H1 (cell line): ENCODE data around the gene LEFTY1. TPM values are rescaled to one million over a fixed set of nuclear protein-coding genes. Genes with fewer than 3 reads are reported as not detected.

Experiments used
- CTCF ChIA-PET: fragments of 300-600 bp; sonication (Branson Sonifier 250); formaldehyde crosslinking; loops from one replicate; lab custom pipeline; 2021; ENCODE audit not compliant: partially characterized antibody; lab: Charles Lee
- POLR2A ChIA-PET: fragments of 300-600 bp; sonication (Branson Sonifier 250); formaldehyde crosslinking; loops from one replicate; lab custom pipeline; 2021; ENCODE audit warnings: inconsistent platforms; ENCODE audit not compliant: partially characterized antibody; lab: Charles Lee
- DNase-seq, 2 experiments: peaks; one replicate each; pipeline versions ENCODE4 v3.0.0 to v3.0.0-alpha.2; 2010 to 2022; ENCODE audit warnings: low spot score in 2 of 2, low read depth in 1 of 2, mixed read lengths in 1 of 2
- FAIRE-seq: peaks from 2 replicates; lab custom pipeline; 2011; peaks lifted over from hg19 to GRCh38; lab: Jason Lieb, UNC
- H2AFZ ChIP-seq: 2 replicates; pipeline ENCODE4 v1.8.1; 2012; ENCODE audit warnings: low read length, inconsistent platforms
- H2AK5ac ChIP-seq: 2 replicates; pipeline ENCODE4 v1.6.1; 2013; ENCODE audit warnings: low read depth, low read length
- H2BK120ac ChIP-seq: replicated peaks from 2 replicates; pipeline ENCODE3; 2013; ENCODE audit warnings: low read depth, low read length, inconsistent platforms
- H2BK12ac ChIP-seq: 2 replicates; pipeline ENCODE4 v1.6.1; 2013; ENCODE audit warnings: low read depth, low read length
- H2BK15ac ChIP-seq: 2 replicates; pipeline ENCODE4 v1.6.1; 2013; ENCODE audit warnings: low read length
- H2BK20ac ChIP-seq: 2 replicates; pipeline ENCODE4 v1.6.1; 2013; ENCODE audit warnings: low read length
- H2BK5ac ChIP-seq: 2 replicates; pipeline ENCODE4 v1.6.1; 2013; ENCODE audit warnings: low read depth, low read length
- H3K14ac ChIP-seq: 2 replicates; pipeline ENCODE4 v1.6.1; 2013; ENCODE audit warnings: inconsistent platforms; ENCODE audit not compliant: insufficient read length
- H3K18ac ChIP-seq: 2 replicates; pipeline ENCODE4 v1.6.1; 2013; ENCODE audit warnings: low read length; ENCODE audit errors: extremely low read depth
- H3K23ac ChIP-seq: 2 replicates; pipeline ENCODE4 v1.6.1; 2013; ENCODE audit warnings: inconsistent platforms; ENCODE audit not compliant: insufficient read length
- H3K23me2 ChIP-seq: 2 replicates; pipeline ENCODE4 v1.6.1; 2013; ENCODE audit warnings: low read depth, low read length
- H3K27ac ChIP-seq: 2 replicates; pipeline ENCODE4 v1.6.1; 2011; ENCODE audit warnings: low read depth, low read length, inconsistent platforms
- H3K27me3 ChIP-seq, 4 experiments: replicated peaks in 1 of 4; 1 replicate in 1 of 4; 2 replicates in 3 of 4; pipeline versions ENCODE4 v1.6.1 to v1.8.1; 2011 to 2013; ENCODE audit warnings: low read length in 3 of 4, mild to moderate bottlenecking in 3 of 4, inconsistent platforms in 2 of 4, mixed read lengths in 2 of 4, moderate library complexity in 1 of 4; ENCODE audit not compliant: control insufficient read depth in 3 of 4, insufficient read depth in 3 of 4; ENCODE audit errors: extremely low read depth in 1 of 4
- H3K36me3 ChIP-seq, 4 experiments: 2 replicates each; pipeline versions ENCODE4 v1.6.1 to v1.8.1; 2011 to 2013; ENCODE audit warnings: mild to moderate bottlenecking in 4 of 4, low read length in 3 of 4, moderate library complexity in 2 of 4, control low read depth in 1 of 4, inconsistent platforms in 1 of 4; ENCODE audit not compliant: insufficient read depth in 4 of 4, control insufficient read depth in 2 of 4
- H3K4ac ChIP-seq: replicated peaks from 2 replicates; pipeline ENCODE3; 2013; ENCODE audit warnings: low read length, low read depth, mixed read lengths, inconsistent platforms; ENCODE audit not compliant: insufficient read length
- H3K4me1 ChIP-seq, 4 experiments: replicated peaks in 1 of 4; 1 replicate in 1 of 4; 2 replicates in 3 of 4; pipeline versions ENCODE4 v1.6.1 to v1.8.1; 2011 to 2013; ENCODE audit warnings: low read length in 3 of 4, inconsistent platforms in 2 of 4, mixed read lengths in 1 of 4; ENCODE audit not compliant: insufficient read depth in 4 of 4, control insufficient read depth in 3 of 4
- H3K4me2 ChIP-seq, 2 experiments: 2 replicates each; pipeline versions ENCODE4 v1.6.1 to v1.8.1; 2011 to 2013; ENCODE audit warnings: low read depth in 2 of 2, low read length in 2 of 2, control low read depth in 1 of 2, inconsistent platforms in 1 of 2, mild to moderate bottlenecking in 1 of 2; ENCODE audit not compliant: insufficient read depth in 1 of 2
- H3K4me3 ChIP-seq, 4 experiments: fragments of 200-600, 300-600 bp in 1 of 4; sonication (generic), shearing (Covaris generic), sonication (Bioruptor Twin) in 1 of 4; 2 replicates each; pipeline versions ENCODE4 v1.5.1 to v1.8.1; 2011 to 2016; ENCODE audit warnings: low read length in 4 of 4, low read depth in 3 of 4, control low read depth in 2 of 4, inconsistent platforms in 2 of 4, mild to moderate bottlenecking in 2 of 4, mixed read lengths in 1 of 4, moderate library complexity in 1 of 4; ENCODE audit not compliant: insufficient read depth in 2 of 4; ENCODE audit errors: extremely low read depth in 1 of 4
- H3K56ac ChIP-seq: replicated peaks from 2 replicates; pipeline ENCODE3; 2013; ENCODE audit warnings: low read depth, mild to moderate bottlenecking, mixed read lengths, low read length, inconsistent platforms; ENCODE audit not compliant: insufficient read length
- H3K79me1 ChIP-seq: 2 replicates; pipeline ENCODE4 v1.6.1; 2013; ENCODE audit warnings: low read depth, low read length, control low read depth
- H3K79me2 ChIP-seq, 2 experiments: 2 replicates each; pipeline versions ENCODE4 v1.6.1 to v1.8.1; 2012 to 2013; ENCODE audit warnings: low read length in 2 of 2, mild to moderate bottlenecking in 2 of 2, inconsistent platforms in 1 of 2; ENCODE audit not compliant: insufficient read depth in 2 of 2, control insufficient read depth in 1 of 2
- H3K9ac ChIP-seq, 4 experiments: replicated peaks in 1 of 4; 1 replicate in 1 of 4; 2 replicates in 3 of 4; pipeline versions ENCODE4 v1.6.1 to v1.8.1; 2011 to 2013; ENCODE audit warnings: low read depth in 3 of 4, low read length in 3 of 4, control low read depth in 2 of 4, mild to moderate bottlenecking in 2 of 4, moderate library complexity in 2 of 4, inconsistent platforms in 1 of 4; ENCODE audit errors: extremely low read depth in 1 of 4
- H3K9me3 ChIP-seq, 2 experiments: 2 replicates each; pipeline versions ENCODE4 v1.6.1 to v1.8.1; 2012 to 2013; ENCODE audit warnings: mild to moderate bottlenecking in 2 of 2, moderate library complexity in 2 of 2, control low read depth in 1 of 2, inconsistent platforms in 1 of 2, low read depth in 1 of 2, low read length in 1 of 2, mixed read lengths in 1 of 2; ENCODE audit not compliant: insufficient read depth in 2 of 2
- H4K20me1 ChIP-seq, 2 experiments: replicated peaks in 1 of 2; 2 replicates each; pipeline versions ENCODE3 to v1.8.1; 2011 to 2013; ENCODE audit warnings: inconsistent platforms in 2 of 2, low read length in 2 of 2, mild to moderate bottlenecking in 1 of 2; ENCODE audit not compliant: insufficient read depth in 2 of 2, control insufficient read depth in 1 of 2
- H4K5ac ChIP-seq: 2 replicates; pipeline ENCODE4 v1.6.1; 2013; ENCODE audit warnings: low read length, low read depth, mixed read lengths, inconsistent platforms; ENCODE audit not compliant: insufficient read length
- H4K8ac ChIP-seq: 2 replicates; pipeline ENCODE4 v1.8.0; 2013; ENCODE audit warnings: mild to moderate bottlenecking, moderate library complexity, low read length, inconsistent platforms; ENCODE audit not compliant: insufficient read depth; ENCODE audit errors: extremely low read depth
- H4K91ac ChIP-seq: replicated peaks from 2 replicates; pipeline ENCODE3; 2013; ENCODE audit warnings: low read length, mixed read lengths, inconsistent platforms; ENCODE audit not compliant: insufficient read length
- JUND ChIP-seq: IDR thresholded peaks from 2 replicates; pipeline ENCODE4 v1.6.1; 2011; ENCODE audit warnings: mild to moderate bottlenecking, improper control_type of control experiment, low read length
- RNF2 ChIP-seq: fragments of 200-900, 300-1000 bp; sonication (generic); IDR thresholded peaks from 2 replicates; pipeline ENCODE4 v1.7.1; 2016; ENCODE audit warnings: borderline replicate concordance, low read depth, mild to moderate bottlenecking, antibody characterized with exemption, low read length; ENCODE audit not compliant: poor library complexity, severe bottlenecking; ENCODE audit errors: missing control alignments
- WGBS, 2 experiments: shearing (Covaris generic) in 1 of 2; methylation state at CpG; one replicate each; pipeline versions ENCODE4 v1.1.6 to v1.1.7; 2013 to 2015; ENCODE audit warnings: low lambda C conversion rate in 2 of 2, mixed read lengths in 2 of 2, inconsistent platforms in 1 of 2, low coverage in 1 of 2, missing lambda C conversion rate in 1 of 2; ENCODE audit not compliant: insufficient replicate concordance in 2 of 2, insufficient coverage in 1 of 2, insufficient read length in 1 of 2; ENCODE audit errors: extremely low coverage in 1 of 2, missing lambda C conversion rate in 1 of 2; 5-methylcytosine and 5-hydroxymethylcytosine counted together
- long read RNA-seq, 2 experiments: library from RNA in 1 of 2; library from capped mRNA in 1 of 2; stranded (forward); transcript quantifications; one replicate each; pipeline ENCODE4 v2.0.0, GENCODE V29; 2021; ENCODE audit warnings: inconsistent platforms in 1 of 2
- polyA minus RNA-seq, 3 experiments: library from RNA; depleted of rRNA, polyadenylated mRNA; stranded (reverse); fragments of >200 nt; gene quantifications; 1 replicate in 2 of 3; 2 replicates in 1 of 3; pipeline ENCODE4 v1.2.3, GENCODE V29; 2011
- polyA plus RNA-seq, 7 experiments: library from polyadenylated mRNA; depleted of rRNA in 3 of 7; stranded (reverse) in 5 of 7; unstranded in 2 of 7; fragments of >200 nt in 5 of 7; fragments of 200-250 nt in 2 of 7; gene quantifications; 1 replicate in 5 of 7; 2 replicates in 1 of 7; 4 replicates in 1 of 7; pipeline versions ENCODE4 v1.2.1 to v1.2.3, GENCODE V29; 2011 to 2013; ENCODE audit warnings: missing spikeins in 2 of 7, mixed read lengths in 2 of 7
- total RNA-seq: library from RNA; stranded (reverse); fragmentation: NEBNext Ultra II Directional; extraction: Animal tissue kit (Norgen Biotek cat#: 25700); gene quantifications from 2 replicates; pipeline ENCODE4 v1.2.1, GENCODE V29; 2021

The LEFTY1 gene, protein sequence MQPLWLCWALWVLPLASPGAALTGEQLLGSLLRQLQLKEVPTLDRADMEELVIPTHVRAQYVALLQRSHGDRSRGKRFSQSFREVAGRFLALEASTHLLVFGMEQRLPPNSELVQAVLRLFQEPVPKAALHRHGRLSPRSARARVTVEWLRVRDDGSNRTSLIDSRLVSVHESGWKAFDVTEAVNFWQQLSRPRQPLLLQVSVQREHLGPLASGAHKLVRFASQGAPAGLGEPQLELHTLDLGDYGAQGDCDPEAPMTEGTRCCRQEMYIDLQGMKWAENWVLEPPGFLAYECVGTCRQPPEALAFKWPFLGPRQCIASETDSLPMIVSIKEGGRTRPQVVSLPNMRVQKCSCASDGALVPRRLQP
- total RNA-seq (8.4 and 11.7 TPM in 2 replicates), polyA plus RNA-seq (2011; rRNA removed) (4.5 and 7.3 TPM in 2 replicates), polyA minus RNA-seq (2011; rRNA and poly(A)+ RNA removed) (0.66 and 1.3 TPM in 2 replicates)
- polyA plus RNA-seq (2011; cell fraction: cytosol; rRNA removed): 7.1 TPM
- polyA plus RNA-seq (2011; cell fraction: nucleus; rRNA removed): 8.4 TPM
- 1.8 to 3.5 TPM (median 3.1 TPM) in 4 replicates for polyA plus RNA-seq (2012, experiment 1 of 2)
- 3.5 TPM for polyA plus RNA-seq (2012, experiment 2 of 2)
- polyA plus RNA-seq (2013, experiment 1 of 2): 112 TPM
- 131 TPM for polyA plus RNA-seq (2013, experiment 2 of 2)
- 3.0 TPM for polyA minus RNA-seq (2011; cell fraction: cytosol; rRNA and poly(A)+ RNA removed)
- 3.1 TPM for polyA minus RNA-seq (2011; cell fraction: nucleus; rRNA and poly(A)+ RNA removed)
- long read RNA-seq, experiment 1, transcript LEFTY1-201 (4 exons, 1,626 nt): major isoform, 8 of 20 reads
- long read RNA-seq, experiment 1, partial matches to known transcripts: 10 of 20 reads
- long read RNA-seq, experiment 1, other reads (novel, unspliced or antisense): 2 of 20 reads
- long read RNA-seq, experiment 2: 0 reads

GRCh38 chr1:225888898-225889601, at the start of gene LEFTY1:
LEFTY1 (minus strand) TSS chr1:225889146; CDS start chr1:225889066, 80 bp downstream.
- Histone ChIP-seq H4K20me1 (no peaks in the 10 kb centered on the region), H3K4me2 (peak within 1 kb of the TSS; percentile 27 to 50), H4K8ac (peak within 1 kb of the TSS; percentile 63; the same call in 1 of the 2 replicates), H3K14ac (no peak within 1 kb of the TSS), H3K4me1 (peaks cover 10 to 34% (median 22%) of the 10 kb centered on the region in 4 experiments), H2BK15ac (0 out of 2 replicates have a peak within 1 kb of the TSS, but pooled peaks have one; percentile 61), H2AK5ac (peak within 1 kb of the TSS; percentile 17; the same call in 1 of the 2 replicates), H3K27ac (no peak within 1 kb of the TSS), H3K27me3 (peaks cover 0 to 14% (median 6%) of the 10 kb centered on the region in 4 experiments; a peak in 4 of 7 replicates), H2BK12ac (peak within 1 kb of the TSS; percentile 96), H3K4ac (no peak within 1 kb of the TSS), H2BK120ac (no peak within 1 kb of the TSS), H2AFZ (no peak within 1 kb of the TSS), H3K23ac (no peak within 1 kb of the TSS), H4K5ac (no peak within 1 kb of the TSS), H3K36me3 (no peaks in the 10 kb centered on the region), H3K9me3 (no peaks in the 10 kb centered on the region), H3K79me1 (no peaks in the 10 kb centered on the region), H3K4me3 (peak within 1 kb of the TSS in 1 of 4 experiments; percentile 41; a peak in 1 of 8 replicates), H4K91ac (peak within 1 kb of the TSS; percentile 1), H2BK5ac (peak within 1 kb of the TSS; percentile 75; the same call in 1 of the 2 replicates), H3K56ac (no peak within 1 kb of the TSS), H3K18ac (peak within 1 kb of the TSS; percentile 87), H3K23me2 (no peaks in the 10 kb centered on the region; the same call in 1 of the 2 replicates), H3K79me2 (no peaks in the 10 kb centered on the region), H3K9ac (no peak within 1 kb of the TSS; a peak in 2 of 7 replicates), H2BK20ac (peak within 1 kb of the TSS; percentile 86; the same call in 1 of the 2 replicates)
- ChIA-PET CTCF (interaction anchor here (0.6 to 21.3 kb wide), 15 partner anchors 11 to 444 kb away, joined by 3 to 406 read pairs (median 4); no protein-coding TSS in a partner anchor), POLR2A (interaction anchor here (0.9 to 5.7 kb wide), 14 partner anchors 7 to 111 kb away, joined by 3 to 27 read pairs (median 5); partner anchors contain the start of genes SDE2 and TMEM63A)
- FAIRE-seq (no peak), DNase-seq (no peak)
- TF ChIP-seq JUND (no peak), RNF2 (no peak)
- WGBS, 2 experiments: 88% methylated on average over 10 of the region's 11 CpGs; no CpG with 5 or more reads in 1 of the 2 experiments
